HG02623 (cell line): ENCODE data around the gene ACOT7.

Source experiments
- ATAC-seq: cut with Tn5 transposase; IDR thresholded peaks from one replicate; pipeline ENCODE4 v1.9.1; 2021; ENCODE audit warnings: moderate library complexity; ENCODE audit not compliant: unreplicated experiment

Gene ACOT7

GRCh38 chr1:6273380-6273891, 120.1 kb downstream of the ACOT7 start:
- ATAC-seq = no peak

DNA sequence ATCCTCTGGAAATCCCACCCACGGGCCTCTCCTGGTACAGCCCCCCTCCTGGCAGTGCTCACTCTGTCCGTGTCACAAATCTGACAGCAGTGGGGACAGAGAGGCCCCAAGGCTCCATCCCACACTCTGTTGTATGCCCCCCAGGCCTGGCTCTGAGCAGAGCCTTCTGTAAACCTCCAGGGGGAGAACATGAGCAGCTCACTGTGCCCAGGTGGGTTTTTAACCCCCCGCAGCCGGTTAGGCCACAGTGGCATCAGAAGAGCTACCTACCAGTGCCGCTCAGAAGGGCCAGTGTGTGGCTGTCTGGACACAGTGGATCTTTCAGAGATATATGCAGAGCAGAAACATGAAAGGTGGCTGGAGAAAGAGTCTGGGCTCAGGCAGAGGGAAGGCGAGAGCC, 120.7 kb downstream of the ACOT7 start:
- ATAC-seq = no peak

DNA sequence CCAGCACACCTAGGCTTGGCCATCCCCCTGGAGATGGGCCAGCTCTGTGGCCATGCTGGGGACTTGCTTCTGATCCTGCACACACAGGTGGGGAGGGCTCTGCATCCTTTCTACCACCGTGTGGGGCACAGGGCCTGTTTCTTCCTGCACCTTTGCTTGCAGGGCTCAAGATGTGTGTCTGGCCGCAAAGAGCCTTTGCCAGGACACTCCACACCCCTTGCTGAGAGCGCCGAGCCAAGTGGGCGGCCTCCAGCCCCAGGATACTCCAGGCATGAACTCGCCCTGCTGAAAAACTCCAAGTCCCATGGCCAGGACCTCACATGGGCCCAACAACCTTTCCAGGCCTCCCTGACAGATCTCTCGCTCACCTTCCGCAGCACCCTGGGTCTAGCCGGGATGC, 121.1 kb downstream of the ACOT7 start:
- no peak for ATAC-seq

DNA sequence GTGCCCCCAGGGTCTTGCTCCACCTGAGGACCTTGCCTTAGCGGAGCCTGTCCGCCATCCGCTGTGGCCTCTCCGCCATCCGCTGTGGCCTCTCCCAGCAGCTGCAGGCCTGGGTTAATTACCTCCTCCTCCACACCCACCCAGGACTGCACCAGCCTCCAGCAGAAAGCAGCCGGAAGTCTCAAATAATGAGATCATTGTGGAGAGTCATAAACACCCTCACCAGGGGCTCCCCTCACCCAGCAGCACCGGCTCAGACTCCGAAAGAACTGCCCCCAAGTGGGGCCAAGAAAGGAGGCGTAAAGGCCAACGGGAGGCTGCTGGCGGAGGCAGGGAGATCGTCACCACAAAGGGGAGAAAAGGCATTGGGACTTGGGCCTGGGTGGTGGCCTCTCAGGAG, 122.0 kb downstream of the ACOT7 start:
- no peak for ATAC-seq

GRCh38 chr1:6271006-6271405, 122.6 kb downstream of the ACOT7 start:
- ATAC-seq = no peak

- ATAC-seq = no peak
Measured at GRCh38 chr1:6270401-6270800, 123.2 kb downstream of the ACOT7 start.

- no peak for ATAC-seq
Measured at GRCh38 chr1:6269720-6270400, 123.7 kb downstream of the ACOT7 start.

GRCh38 chr1:6269296-6269695, 124.3 kb downstream of the ACOT7 start:
- no peak for ATAC-seq

- no peak for ATAC-seq
Measured at GRCh38 chr1:6268415-6268814, 125.2 kb downstream of the ACOT7 start.

DNA sequence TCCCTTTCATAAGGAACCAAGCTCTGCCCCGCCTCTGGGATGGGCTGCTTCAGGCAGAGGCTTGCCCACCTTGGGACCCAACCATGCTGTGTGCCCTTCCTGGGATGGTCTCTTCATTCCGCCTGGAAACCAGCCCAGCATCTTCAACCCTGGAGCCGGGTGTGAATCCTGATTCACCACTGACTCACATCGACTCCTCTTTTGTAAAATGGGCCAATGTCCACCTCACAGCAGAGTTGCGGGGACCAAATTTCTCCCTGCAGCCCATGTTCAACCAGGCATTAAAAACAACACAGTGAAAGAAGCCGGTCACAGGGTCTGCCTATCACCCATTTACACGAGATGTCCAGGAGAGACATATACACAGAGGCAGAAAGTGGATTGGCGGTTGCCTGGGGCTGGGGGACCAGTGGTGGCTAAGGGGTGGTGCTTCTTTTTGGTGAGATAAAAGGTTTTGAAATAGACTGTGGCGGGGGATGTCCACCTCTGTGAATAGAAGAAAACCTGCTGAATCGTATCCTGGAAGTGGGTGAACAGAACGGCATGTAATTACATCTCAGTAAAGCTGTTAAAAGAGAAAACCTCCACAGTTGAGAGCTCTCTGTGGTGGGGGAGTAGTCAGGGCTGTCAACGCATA, 125.8 kb downstream of the ACOT7 start:
- ATAC-seq = no peak

- ATAC-seq = no peak
Measured at GRCh38 chr1:6266641-6267040, 126.9 kb downstream of the ACOT7 start.

DNA sequence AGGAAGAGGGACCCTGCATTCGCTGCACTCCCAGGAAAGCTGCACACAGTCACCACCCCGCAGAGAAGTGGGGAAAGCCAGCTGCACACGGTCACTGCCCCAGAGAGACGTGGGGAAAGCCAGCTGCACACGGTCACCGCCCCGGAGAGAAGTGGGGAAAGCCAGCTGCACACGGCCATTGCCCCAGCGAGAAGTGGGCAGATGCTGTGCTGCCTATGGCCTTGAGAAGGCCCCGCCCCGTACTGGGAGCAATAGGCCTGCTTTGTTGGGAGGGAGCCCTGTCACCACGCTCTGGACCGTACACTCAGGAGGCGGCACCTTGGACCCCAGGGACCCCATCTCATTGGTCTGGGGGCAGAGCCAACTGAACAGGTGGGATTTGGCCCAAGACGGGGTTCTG, 128.4 kb downstream of the ACOT7 start:
- ATAC-seq = no peak

DNA sequence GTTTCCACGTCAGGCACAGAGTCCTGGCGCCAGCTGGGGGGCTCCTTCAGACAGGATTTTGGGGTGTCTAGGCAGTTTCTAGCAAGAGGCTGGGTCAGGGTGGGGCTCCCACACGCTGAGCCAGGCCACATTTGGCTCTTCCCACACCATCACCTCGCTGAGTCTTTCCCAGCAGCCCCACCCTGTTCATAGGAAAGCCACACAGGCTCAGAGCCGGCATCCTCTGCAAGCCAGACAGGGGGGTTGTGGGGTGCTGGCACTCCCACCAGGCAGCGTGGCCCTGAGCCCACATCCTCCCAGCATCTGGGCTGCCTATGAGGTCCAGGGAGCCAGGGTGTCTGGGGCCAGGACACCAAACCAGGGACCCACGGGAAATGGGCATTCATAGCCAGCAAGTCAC, 129.9 kb downstream of the ACOT7 start:
- no peak for ATAC-seq

DNA sequence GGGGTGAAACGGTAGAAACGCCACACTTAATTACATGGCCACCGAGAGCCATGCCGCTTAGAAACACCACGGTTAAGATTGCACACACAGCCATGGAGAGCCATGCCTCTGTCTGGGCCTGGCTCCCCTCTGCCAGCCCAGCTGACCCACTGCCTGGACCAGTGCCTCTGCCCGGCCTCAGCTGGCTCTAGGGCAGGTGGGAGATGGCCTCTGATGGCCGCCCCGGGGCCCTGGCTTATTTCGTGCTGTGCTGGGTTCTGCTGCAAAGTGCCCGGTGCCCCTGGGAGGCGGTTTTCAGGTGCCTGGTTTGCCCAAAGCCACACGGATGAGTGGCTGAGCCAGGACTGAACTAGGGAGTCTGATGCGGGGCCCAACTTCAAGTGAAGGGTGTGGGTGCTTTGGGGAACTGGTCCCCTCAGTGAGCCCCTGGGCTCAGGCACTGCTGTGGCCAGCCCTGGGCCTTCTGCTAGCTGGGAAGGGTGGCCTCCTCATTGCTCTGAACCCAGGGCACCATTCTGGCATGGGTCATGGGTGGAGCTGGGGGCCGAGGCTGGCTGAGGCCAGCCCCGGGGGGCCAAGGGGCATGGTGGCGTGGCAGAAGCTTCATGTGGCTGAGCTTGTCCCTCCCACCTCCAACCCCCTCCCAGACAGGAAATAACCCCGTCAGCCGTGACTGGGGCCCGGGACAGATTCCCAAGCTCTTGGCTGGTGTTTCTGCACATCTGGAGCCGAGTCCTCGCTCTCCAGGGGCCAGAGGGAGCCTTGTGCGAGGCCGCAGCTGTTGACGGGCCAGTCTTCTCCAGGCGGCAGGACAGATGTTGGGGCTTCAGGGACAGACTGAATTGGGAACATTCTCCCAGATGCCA, 130.8 kb downstream of the ACOT7 start:
- ATAC-seq = no peak

DNA sequence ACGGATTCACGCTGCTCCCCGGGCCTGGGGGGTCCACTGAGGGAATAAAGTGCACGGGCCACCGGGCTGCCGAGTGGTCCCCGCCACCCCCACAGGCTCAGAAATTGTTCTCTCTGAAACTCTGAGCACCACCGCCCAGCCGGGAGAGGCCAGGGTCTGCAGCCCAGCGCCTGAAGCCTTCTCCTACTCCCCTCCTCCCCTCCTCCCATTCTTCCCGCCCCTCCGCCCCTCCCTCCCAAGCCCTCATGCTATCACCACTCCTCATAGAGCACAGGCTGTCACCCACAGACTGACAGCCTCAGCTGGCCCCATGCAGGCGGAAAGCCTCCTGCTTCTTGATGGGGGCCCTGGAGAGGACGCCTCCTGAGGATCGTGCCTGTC, 132.0 kb downstream of the ACOT7 start:
- no peak for ATAC-seq

GRCh38 chr1:6260961-6261614, 132.5 kb downstream of the ACOT7 start, which contains the start of gene GPR153:
Gene GPR153 (minus strand): TSS chr1:6261098. CDS start chr1:6254905, 6,193 bp downstream.
- no peak for ATAC-seq

- no peak for ATAC-seq
Measured at GRCh38 chr1:6260433-6260934, 133.1 kb downstream of the ACOT7 start.

DNA sequence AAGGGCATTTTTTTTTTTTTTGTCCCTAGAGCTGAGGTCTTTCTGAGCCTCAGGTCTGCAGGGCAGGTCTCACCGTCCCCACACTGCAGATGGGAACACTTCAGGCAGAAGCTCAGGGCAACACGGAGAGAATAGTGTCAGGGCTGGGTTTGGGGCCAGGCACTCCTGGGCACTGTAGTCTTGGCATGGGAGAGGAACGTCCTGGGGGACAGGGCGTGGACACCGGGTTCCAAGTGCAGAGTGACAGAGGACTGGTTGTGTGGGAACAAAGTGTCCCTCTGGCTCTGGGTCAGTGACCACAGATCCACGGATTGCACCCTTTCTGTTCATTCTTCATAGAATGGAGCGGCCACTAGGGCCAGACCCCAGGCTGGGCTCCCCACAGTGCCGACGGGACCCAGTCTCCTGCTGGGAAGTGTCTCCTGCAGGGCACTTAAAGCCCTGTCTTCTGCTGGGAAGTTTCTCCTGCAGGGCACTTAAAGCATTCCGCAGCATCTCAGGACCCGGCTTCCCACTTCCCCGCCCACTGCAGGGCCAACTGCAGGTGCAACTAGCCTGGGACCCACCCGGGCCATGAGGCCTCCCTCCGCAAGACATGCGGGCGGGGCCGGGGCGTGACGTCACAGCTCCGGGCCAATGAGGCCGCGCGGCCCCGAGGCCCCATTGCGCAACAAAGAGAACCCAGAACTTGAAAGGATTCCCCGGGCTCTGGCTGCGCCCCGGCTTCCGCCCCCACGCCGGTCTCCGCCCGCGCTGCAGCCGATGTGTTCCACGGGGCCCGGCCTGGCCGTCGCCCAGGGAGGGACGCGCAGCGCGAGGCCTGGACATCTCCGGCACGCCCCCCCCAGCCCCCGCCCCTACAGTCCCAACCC, 133.8 kb downstream of the ACOT7 start:
- ATAC-seq = peak; percentile 41

DNA sequence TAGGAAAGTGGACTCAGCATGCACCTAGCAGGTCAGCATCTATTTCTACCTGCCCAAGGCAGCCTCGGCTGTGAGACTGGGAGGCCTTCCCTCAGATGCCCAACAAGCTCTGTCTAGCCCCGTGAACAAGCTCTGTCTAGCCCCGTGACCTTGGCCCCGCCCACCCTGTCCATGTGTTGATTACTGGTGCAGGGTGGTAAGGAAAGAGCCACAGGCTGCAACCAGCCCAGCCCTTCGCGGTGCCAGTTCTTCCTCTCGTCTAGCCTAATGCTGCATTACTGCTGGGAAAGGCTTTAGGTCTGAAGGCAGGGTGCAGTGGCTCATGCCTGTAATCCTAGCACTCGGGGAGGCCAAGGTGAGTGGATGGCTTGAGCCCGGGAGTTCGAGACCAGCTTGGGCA, 134.9 kb downstream of the ACOT7 start:
- ATAC-seq = no peak

GRCh38 chr1:6257541-6258069, 136.0 kb downstream of the ACOT7 start:
- no peak for ATAC-seq
